ENCODE measurements around the gene CAB39L.

CAB39L gene

GRCh38 chr13:49443704-49444523, at the start of gene CAB39L, which contains the start of gene SETDB2:
TSS of gene CAB39L (minus strand) at chr13:49444064. CDS start at chr13:49382910, 61,154 bp downstream.
TSS of gene SETDB2 (plus strand) at chr13:49444274. CDS start at chr13:49451894, 7,620 bp downstream.
- DNase-seq: peak; percentile 99

GRCh38 chr13:49488563-49488962, 44.7 kb upstream of the CAB39L start:
- no peak for DNase-seq

DNA sequence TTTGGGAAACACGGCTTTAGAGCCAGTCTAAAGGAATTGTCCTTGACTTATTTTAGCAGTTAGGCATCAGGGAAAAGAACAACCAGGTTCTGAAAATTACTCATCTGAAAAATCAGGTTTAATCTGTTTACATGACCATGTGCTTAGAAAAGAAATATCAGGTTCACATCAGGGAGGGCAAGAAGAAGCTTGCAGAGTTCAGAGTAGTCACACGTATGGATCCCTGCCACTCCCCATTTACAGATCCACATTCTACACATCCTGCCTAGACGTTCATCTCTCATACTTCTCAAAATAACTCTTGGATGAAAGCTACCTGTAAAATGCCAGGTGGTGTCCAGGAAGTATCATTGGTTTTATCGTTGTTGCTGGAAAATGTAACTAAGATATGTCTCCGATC, 37.9 kb upstream of the CAB39L start:
- DNase-seq: no peak

- DNase-seq: no peak
These were observed 32.7 kb upstream of the CAB39L start for GRCh38 chr13:49476529-49476928.

DNA sequence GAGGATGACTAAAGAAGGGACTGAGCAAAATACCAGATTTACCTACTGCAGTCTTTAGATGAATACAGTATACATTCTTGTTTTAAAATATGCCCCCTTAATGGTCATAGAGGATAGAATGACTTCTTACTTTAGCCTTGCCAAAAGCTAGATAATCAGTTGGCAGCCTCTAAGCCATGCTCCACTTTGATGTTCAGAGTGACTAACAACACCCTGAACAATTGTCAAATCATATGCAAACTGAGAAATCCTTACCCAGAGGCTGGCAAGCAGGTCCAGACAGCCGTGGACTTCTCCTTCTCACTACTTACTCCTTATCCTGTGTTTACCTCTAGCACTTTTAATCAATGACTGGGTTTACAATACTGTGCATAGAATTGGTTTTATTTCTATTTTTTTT, 28.3 kb upstream of the CAB39L start:
- no peak for DNase-seq

DNA sequence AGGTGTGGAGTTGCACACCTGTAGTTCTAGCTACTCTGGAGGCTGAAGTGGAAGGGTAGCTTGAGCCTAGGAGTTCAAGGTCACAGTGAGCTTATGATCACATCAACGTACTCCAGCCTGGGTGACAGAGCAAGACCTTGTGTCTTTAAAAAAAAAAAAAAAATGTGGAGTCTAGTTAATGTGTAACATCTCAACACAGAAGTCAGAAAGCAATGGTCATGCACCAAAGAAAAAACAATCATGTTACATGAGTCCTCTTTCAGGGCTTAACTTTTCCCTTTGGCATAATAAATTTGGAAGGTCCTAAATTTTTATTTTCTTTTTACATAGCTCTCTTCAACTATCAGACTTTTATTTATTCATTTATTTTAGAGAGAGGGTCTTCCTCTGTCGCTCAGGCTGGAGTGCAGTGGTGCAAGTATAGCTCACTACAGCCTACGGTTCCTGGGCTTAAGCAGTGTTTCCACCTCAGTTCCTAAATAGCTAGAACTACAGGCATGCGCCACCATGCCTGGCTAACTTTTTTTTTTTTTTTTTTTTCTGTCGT, 22.5 kb upstream of the CAB39L start:
- no peak for DNase-seq

- DNase-seq: no peak
These were observed 20.9 kb upstream of the CAB39L start for GRCh38 chr13:49464621-49465325.

DNA sequence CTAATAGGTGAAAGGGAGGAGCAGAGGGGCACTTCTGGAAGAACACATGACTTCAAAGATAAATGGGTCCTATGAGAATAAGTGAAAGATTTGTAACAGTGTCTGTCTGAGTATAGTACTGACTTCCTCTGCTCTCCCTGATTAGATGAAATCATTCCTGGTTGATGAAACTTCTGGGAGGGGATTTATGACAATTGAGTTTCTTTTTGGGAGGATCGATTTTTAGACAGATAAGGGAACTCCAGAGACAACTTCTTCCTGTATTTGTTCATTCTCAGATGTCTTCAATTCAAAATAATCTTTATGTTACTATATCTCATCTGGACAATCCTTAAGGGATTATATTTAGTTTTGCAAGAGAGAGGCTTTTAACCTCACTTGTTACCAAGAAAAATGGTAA, 20.2 kb upstream of the CAB39L start:
- no peak for DNase-seq

DNA sequence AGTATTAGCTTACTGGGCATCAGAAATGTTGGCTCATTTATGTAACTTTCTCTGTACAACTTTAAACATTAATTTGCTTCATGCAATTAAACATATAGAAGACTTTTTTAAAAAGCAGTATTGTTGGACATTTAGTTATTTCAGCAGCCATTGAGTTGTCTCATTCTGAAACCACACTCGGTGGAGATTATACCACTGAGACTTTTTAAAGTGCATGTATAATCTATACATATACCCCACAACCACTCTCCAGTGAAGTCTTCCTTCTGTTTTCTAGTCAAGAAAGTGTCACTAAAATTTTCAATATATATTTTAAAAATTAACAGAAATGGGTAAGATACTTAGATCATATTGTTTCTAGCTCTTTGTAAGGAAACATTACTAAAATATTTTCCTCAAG, 15.7 kb upstream of the CAB39L start:
- no peak for DNase-seq

- no peak for DNase-seq
These were observed 13.4 kb upstream of the CAB39L start for GRCh38 chr13:49457221-49457620.

DNA sequence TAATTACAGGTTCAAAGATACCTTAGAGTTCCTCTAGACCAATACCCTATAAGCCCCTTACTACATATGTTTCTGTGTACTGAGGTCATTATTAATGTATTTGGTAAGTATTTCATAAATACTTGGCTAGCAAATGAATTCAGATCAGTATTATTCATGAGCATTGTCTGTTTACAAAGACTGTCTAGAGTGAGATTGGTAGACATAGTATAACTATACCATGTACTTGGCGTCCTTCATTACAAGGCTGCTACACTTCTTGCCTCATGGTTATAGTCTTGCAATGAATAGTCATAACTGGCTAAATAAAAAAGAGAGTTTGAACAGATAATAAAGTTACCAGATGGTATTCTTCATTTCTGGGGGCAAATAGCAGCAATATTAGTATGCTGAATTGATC, 12.3 kb upstream of the CAB39L start:
- no peak for DNase-seq

DNA sequence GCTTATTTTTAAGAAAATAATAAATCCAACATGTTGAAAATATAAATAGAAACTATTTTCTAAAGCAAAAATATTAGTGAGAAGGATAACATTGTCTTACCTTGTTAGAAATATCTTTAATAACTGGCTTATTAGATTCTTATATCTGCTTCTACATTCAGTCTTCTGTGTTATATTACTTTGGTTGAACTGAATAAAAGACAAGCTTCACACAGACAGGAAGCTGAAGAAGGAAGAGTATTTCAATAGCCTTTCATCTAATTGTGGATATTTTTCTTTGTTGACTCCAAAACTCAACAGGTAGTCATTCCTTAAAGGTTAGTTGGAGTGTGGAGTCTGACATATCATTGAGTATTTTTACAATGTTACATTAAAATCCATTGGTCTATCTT, 11.1 kb upstream of the CAB39L start:
- DNase-seq: no peak

DNA sequence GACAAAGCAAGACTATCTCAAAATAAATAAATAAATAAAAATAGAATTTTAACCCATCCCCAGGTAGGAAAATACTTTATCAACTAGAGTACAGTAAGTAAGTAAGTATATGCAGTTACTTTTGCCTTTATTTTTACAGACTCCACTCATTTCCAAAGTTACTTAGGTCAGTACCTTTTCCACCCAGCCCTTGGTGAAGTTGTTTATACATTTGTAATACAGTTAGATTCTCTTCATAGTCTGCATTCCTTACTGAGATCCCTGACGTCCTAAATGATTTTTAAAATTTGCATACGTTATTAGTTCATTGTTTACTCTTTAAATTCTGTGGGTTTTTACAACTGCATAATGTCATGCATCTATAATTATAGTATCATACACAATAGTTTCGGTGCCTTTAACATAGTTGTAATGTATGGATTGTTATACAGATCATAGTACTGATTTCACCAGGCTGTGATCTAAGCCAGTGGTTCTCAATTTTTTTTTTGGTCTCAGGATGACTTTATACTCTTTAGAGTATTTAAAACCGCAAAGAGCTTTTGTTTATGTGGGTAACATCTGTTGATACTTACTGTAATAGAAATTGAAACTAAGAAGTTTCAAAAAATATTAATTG, 10.6 kb upstream of the CAB39L start:
- DNase-seq: no peak

GRCh38 chr13:49453465-49453864, 9.6 kb upstream of the CAB39L start:
- no peak for DNase-seq

GRCh38 chr13:49452725-49453457, 9.0 kb upstream of the CAB39L start:
- no peak for DNase-seq

- no peak for DNase-seq
These were observed 6.4 kb upstream of the CAB39L start for GRCh38 chr13:49450105-49450819.

GRCh38 chr13:49448753-49449152, 4.9 kb upstream of the CAB39L start:
- DNase-seq: no peak

- DNase-seq: no peak
These were observed 2.6 kb upstream of the CAB39L start for GRCh38 chr13:49446473-49446872.

- DNase-seq: peak; percentile 66
These were observed 896 bp upstream of the CAB39L start for GRCh38 chr13:49444524-49445395.

GRCh38 chr13:49443357-49443703, 534 bp downstream of the CAB39L start:
- no peak for DNase-seq

DNA sequence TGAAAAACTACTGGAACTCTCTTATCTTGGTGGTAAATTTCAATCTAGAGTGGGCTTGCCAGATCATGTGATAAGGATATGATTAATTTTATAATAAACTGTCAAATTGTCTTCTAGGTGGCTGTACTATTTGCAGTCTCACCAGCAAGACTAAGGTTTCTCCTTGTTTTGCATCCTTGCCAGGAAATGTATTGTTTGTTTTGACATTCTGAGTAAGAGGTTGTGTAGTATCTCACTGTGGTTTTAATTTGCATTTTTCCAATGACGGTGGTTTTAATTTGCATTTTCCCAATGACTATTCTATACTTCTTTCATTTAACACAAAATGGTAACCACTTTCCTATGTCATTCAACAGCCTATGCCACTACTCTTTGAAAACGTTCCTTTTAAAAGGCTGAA, 2.0 kb downstream of the CAB39L start:
- no peak for DNase-seq

Data from eye (tissue), 1 donor.